Sigmoid colon (tissue), 3 donors: ENCODE results near the gene PCDHB14.

Experiments
- CTCF ChIP-seq, 4 experiments: fragments of 450-650 bp in 3 of 4; fragments of 200-600 bp in 1 of 4; IDR thresholded peaks; one replicate each; pipeline ENCODE4 v1.5.1; 2016 to 2019; ENCODE audit warnings: antibody characterized with exemption in 4 of 4, mild to moderate bottlenecking in 3 of 4, moderate library complexity in 2 of 4
- POLR2A ChIP-seq, 2 donors: fragments of 450-650 bp; IDR thresholded peaks; one replicate each; pipeline ENCODE4 v1.6.1; 2016; ENCODE audit warnings: antibody characterized with exemption in 2 of 2, mild to moderate bottlenecking in 2 of 2, moderate library complexity in 2 of 2

GRCh38 chr5:141269195-141269594 is 46.1 kb downstream of the PCDHB14 start:
- no peak for TF ChIP-seq CTCF (IDR thresholded peaks at IDR 0.05)
- TF ChIP-seq POLR2A (IDR thresholded peaks at IDR 0.05): no peak
